ENCODE measurements around the gene FNBP1L.
"Not testable (repeated sequence)": the region's sequence is repeated elsewhere in the genome, so short reads cannot be mapped to it uniquely, and the experiment has no call there.

FNBP1L gene

GRCh38 chr1:93575621-93576284 is 127.8 kb downstream of the FNBP1L start:
- DNase-seq, result no peak

- no peak for DNase-seq
Observed at GRCh38 chr1:93576346-93576745, 128.4 kb downstream of the FNBP1L start.

GRCh38 chr1:93576746-93577145 is 128.8 kb downstream of the FNBP1L start:
- no peak for DNase-seq

- no peak for DNase-seq
Observed at GRCh38 chr1:93577536-93578432, 129.9 kb downstream of the FNBP1L start.

GRCh38 chr1:93578433-93578830 is 130.5 kb downstream of the FNBP1L start:
- no peak for DNase-seq

GRCh38 chr1:93578911-93579825 is 131.2 kb downstream of the FNBP1L start:
- DNase-seq, result no peak

- DNase-seq, result no peak
Observed at GRCh38 chr1:93579891-93580290, 132.0 kb downstream of the FNBP1L start.

GRCh38 chr1:93581917-93582850 is 134.3 kb downstream of the FNBP1L start:
- DNase-seq, result no peak

- no peak for DNase-seq
Observed at GRCh38 chr1:93584261-93585003, 136.5 kb downstream of the FNBP1L start.

- DNase-seq, result no peak
Observed at GRCh38 chr1:93585059-93585966, 137.4 kb downstream of the FNBP1L start.

- no peak for DNase-seq
Observed at GRCh38 chr1:93587354-93587753, 139.4 kb downstream of the FNBP1L start.

- no peak for DNase-seq
Observed at GRCh38 chr1:93588206-93588605, 140.3 kb downstream of the FNBP1L start.

GRCh38 chr1:93588955-93589354 is 141.0 kb downstream of the FNBP1L start:
- DNase-seq, result no peak

GRCh38 chr1:93591291-93591675 is 143.4 kb downstream of the FNBP1L start:
- not testable (repeated sequence) for DNase-seq

- no peak for DNase-seq
Observed at GRCh38 chr1:93591676-93592550, 144.0 kb downstream of the FNBP1L start.

GRCh38 chr1:93592551-93592949 is 144.6 kb downstream of the FNBP1L start:
- no peak for DNase-seq

GRCh38 chr1:93593854-93594602 is 146.1 kb downstream of the FNBP1L start:
- no peak for DNase-seq

GRCh38 chr1:93594603-93594880 is 146.6 kb downstream of the FNBP1L start:
- no peak for DNase-seq

- DNase-seq, result no peak
Observed at GRCh38 chr1:93595266-93595665, 147.3 kb downstream of the FNBP1L start.
